OCI-LY1 (cell line): ENCODE measurements around the gene CTNND2.

ENCODE experiments used
- CTCF ChIP-seq: fragments of 200-600 bp; sonication (generic), shearing (Covaris generic); IDR thresholded peaks from 2 replicates; pipeline ENCODE4 v1.5.1; 2017; ENCODE audit warnings: mild to moderate bottlenecking, antibody characterized with exemption, low read length, moderate library complexity, mixed read lengths
- EZH2 ChIP-seq: fragments of 200-600 bp; sonication (generic), shearing (Covaris generic); IDR thresholded peaks from 2 replicates; pipeline ENCODE4 v1.8.0; 2017; ENCODE audit warnings: borderline replicate concordance, mixed run types, mild to moderate bottlenecking, antibody characterized with exemption, low read length, moderate library complexity, mixed read lengths

DNA sequence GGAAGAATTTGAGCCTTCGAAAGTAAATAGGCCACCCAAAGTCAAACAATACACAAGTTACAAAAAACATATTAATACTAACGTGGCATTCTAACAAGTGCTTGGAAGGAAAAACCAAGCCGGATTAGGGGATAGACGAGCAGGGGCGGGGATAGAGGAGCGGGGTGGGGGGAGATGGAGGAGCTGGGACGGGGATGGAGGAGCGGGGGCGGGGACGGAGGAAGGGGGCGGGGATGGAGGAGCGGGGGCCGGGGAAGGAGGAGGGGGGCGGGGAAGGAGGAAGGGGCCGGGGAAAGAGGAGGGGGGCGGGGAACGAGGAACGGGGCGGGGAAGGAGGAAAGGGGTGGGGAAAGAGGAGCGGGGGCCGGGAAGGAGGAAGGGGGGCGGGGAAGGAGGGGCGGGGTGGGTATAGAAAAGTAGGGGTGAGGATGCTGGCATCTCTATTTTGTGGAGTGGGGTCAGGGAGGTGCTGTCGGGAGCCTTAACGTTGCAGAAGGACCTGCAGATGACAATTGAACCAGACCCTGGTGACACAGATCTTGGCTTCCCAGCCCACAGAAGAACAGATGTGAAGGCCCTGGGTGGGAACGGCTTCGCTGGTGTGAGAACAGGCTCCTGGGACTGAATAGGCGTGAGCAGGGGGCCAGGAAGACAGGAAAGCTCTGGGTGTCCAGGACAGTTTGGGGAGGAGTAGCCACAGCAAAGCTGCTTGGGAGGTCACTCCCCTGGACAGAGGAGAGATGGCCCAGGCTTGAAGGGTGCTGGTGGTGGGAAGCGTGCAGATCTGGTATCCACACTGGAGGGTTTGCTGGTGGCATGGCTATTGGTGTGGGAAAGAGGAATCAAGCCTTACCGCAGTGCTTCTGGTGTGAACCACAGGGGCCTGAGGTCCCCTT lies 909.9 kb downstream of the CTNND2 start:
- TF ChIP-seq CTCF = no peak
- TF ChIP-seq EZH2 = no peak
